Chondrocyte (in vitro differentiated cells): ENCODE measurements around the gene ANP32B. TPM values are rescaled to one million over a fixed set of nuclear protein-coding genes. Genes with fewer than 3 reads are reported as not detected.
"Not testable (repeated sequence)": the region's sequence is repeated elsewhere in the genome, so short reads cannot be mapped to it uniquely, and the experiment has no call there.

Source experiments
- DNase-seq: peaks from one replicate; pipeline ENCODE4 v3.0.0; 2021; ENCODE audit warnings: mixed read lengths, low spot score
- H3K27ac Mint-ChIP-seq: one replicate; pipeline ENCODE4 v1.8.0; 2021; ENCODE audit warnings: mild to moderate bottlenecking, moderate library complexity, mixed read lengths; ENCODE audit not compliant: unreplicated experiment
- H3K27me3 Mint-ChIP-seq: 2 replicates; pipeline ENCODE4 v1.8.0; 2021; ENCODE audit warnings: low read depth, mixed read lengths
- H3K36me3 Mint-ChIP-seq: 2 replicates; pipeline ENCODE4 v1.8.0; 2021; ENCODE audit warnings: low read depth, mixed read lengths
- H3K4me1 Mint-ChIP-seq: 2 replicates; pipeline ENCODE4 v1.8.0; 2021; ENCODE audit warnings: low read depth, mild to moderate bottlenecking, mixed read lengths
- H3K4me3 Mint-ChIP-seq: one replicate; pipeline ENCODE4 v1.8.0; 2021; ENCODE audit warnings: mild to moderate bottlenecking, moderate library complexity, mixed read lengths; ENCODE audit not compliant: unreplicated experiment
- H3K9me3 Mint-ChIP-seq: 2 replicates; pipeline ENCODE4 v1.8.0; 2021; ENCODE audit warnings: low read depth, mixed read lengths
- total RNA-seq: library from RNA; stranded (reverse); gene quantifications from 3 replicates; pipeline ENCODE4 v1.2.1, GENCODE V29; 2021
- TF ChIP-seq, protein P1 (sequence below): fragments of 200-600 bp; sonication (generic); IDR thresholded peaks from 2 replicates; pipeline ENCODE4 v1.5.0; 2021; ENCODE audit warnings: antibody characterized with exemption, mild to moderate bottlenecking, moderate library complexity

ANP32B gene
- total RNA-seq, 1 donor from 2014 or later: 86.1 TPM

GRCh38 chr9:97966493-97966892 lies 16.6 kb upstream of the ANP32B start:
- no peak overlapping the region for H3K4me3 Mint-ChIP-seq
- H3K27me3 Mint-ChIP-seq: peaks cover 20% of the 10 kb centered on the region
- TF ChIP-seq, protein P1, sequence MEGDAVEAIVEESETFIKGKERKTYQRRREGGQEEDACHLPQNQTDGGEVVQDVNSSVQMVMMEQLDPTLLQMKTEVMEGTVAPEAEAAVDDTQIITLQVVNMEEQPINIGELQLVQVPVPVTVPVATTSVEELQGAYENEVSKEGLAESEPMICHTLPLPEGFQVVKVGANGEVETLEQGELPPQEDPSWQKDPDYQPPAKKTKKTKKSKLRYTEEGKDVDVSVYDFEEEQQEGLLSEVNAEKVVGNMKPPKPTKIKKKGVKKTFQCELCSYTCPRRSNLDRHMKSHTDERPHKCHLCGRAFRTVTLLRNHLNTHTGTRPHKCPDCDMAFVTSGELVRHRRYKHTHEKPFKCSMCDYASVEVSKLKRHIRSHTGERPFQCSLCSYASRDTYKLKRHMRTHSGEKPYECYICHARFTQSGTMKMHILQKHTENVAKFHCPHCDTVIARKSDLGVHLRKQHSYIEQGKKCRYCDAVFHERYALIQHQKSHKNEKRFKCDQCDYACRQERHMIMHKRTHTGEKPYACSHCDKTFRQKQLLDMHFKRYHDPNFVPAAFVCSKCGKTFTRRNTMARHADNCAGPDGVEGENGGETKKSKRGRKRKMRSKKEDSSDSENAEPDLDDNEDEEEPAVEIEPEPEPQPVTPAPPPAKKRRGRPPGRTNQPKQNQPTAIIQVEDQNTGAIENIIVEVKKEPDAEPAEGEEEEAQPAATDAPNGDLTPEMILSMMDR: no peak
- no peak for DNase-seq
- no peaks in the 10 kb centered on the region for H3K36me3 Mint-ChIP-seq
- peaks cover 3% of the 10 kb centered on the region for H3K4me1 Mint-ChIP-seq
- H3K9me3 Mint-ChIP-seq: no peaks in the 10 kb centered on the region
- H3K27ac Mint-ChIP-seq: no peak overlapping the region

- H3K27me3 Mint-ChIP-seq: peaks cover 34% of the 10 kb centered on the region
- peaks cover 3% of the 10 kb centered on the region for H3K4me1 Mint-ChIP-seq
- no peak for DNase-seq
- no peaks in the 10 kb centered on the region for H3K9me3 Mint-ChIP-seq
- no peak overlapping the region for H3K4me3 Mint-ChIP-seq
- H3K36me3 Mint-ChIP-seq: peaks cover 1% of the 10 kb centered on the region
- TF ChIP-seq, protein P1: no peak
- no peak overlapping the region for H3K27ac Mint-ChIP-seq
These were observed 14.1 kb upstream of the ANP32B start for GRCh38 chr9:97969014-97969413.

DNA sequence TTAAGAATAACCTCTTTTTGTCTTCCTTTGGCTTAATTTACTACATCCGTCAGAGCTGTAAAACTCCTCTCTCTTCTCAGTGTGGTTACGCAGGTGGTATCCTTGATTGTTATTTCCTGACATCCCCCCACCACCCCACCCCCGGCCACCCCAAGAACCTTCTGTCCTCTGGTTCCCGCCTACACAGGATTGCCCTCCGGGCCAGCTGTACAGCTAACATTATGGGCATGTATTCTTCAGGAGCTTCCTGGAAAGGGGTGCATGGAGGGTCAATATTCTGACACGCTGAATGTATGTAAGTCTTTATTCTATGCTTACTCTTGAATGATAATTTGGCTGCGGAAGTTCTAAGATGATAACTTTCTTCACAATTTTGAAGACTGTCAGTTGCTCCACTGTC lies 13.0 kb upstream of the ANP32B start:
- H3K4me3 Mint-ChIP-seq: no peak overlapping the region
- H3K9me3 Mint-ChIP-seq: peaks cover 1% of the 10 kb centered on the region
- peaks cover 1% of the 10 kb centered on the region for H3K36me3 Mint-ChIP-seq
- H3K27ac Mint-ChIP-seq: no peak overlapping the region
- TF ChIP-seq, protein P1: no peak
- peaks cover 3% of the 10 kb centered on the region for H3K4me1 Mint-ChIP-seq
- DNase-seq: no peak
- H3K27me3 Mint-ChIP-seq: peaks cover 27% of the 10 kb centered on the region

DNA sequence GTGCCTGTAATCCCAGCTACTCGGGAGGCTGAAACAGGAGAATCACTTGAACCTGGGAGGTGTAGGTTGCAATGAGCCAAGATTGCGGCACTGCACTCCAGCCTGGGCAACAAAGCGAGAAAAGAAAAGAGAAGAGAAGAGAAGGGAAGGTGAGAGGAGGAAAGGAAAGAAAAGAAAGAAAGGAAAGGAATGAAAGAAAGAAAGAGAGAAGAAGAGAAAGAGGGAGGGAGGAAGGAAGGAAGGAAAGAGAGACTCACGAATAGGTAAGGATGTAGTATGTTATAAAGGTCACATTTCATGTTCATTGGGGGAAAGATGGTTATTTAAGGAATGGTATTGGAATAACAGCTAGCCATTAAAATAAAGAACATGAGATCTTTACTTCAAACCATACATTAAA lies 10.4 kb upstream of the ANP32B start:
- no peak overlapping the region for H3K27ac Mint-ChIP-seq
- peaks cover 2% of the 10 kb centered on the region for H3K9me3 Mint-ChIP-seq
- TF ChIP-seq, protein P1: no peak
- peaks cover 1% of the 10 kb centered on the region for H3K36me3 Mint-ChIP-seq
- H3K4me1 Mint-ChIP-seq: peaks cover 3% of the 10 kb centered on the region
- H3K27me3 Mint-ChIP-seq: peaks cover 24% of the 10 kb centered on the region
- no peak for DNase-seq
- H3K4me3 Mint-ChIP-seq: no peak overlapping the region

- H3K4me3 Mint-ChIP-seq: no peak overlapping the region
- DNase-seq: no peak
- H3K4me1 Mint-ChIP-seq: peaks cover under 1% of the 10 kb centered on the region
- H3K36me3 Mint-ChIP-seq: peaks cover 1% of the 10 kb centered on the region
- no peak overlapping the region for H3K27ac Mint-ChIP-seq
- H3K27me3 Mint-ChIP-seq: peaks cover 19% of the 10 kb centered on the region
- TF ChIP-seq, protein P1: no peak
- peaks cover 2% of the 10 kb centered on the region for H3K9me3 Mint-ChIP-seq
These were observed 7.8 kb upstream of the ANP32B start for GRCh38 chr9:97975376-97975775.

- Mint-ChIP-seq H3K4me1 (peaks cover 12% of the 10 kb centered on the region), H3K27me3 (peaks cover 19% of the 10 kb centered on the region)
- not testable (repeated sequence) for H3K4me3 Mint-ChIP-seq, H3K9me3 Mint-ChIP-seq, DNase-seq, H3K27ac Mint-ChIP-seq, H3K36me3 Mint-ChIP-seq
These were observed 6.5 kb upstream of the ANP32B start for GRCh38 chr9:97976633-97977032.
